Pulmonary artery endothelial cell (primary cell): ENCODE results near the gene TMEM63A. TPM values are rescaled to one million over a fixed set of nuclear protein-coding genes. Genes with fewer than 3 reads are reported as not detected.
"Not testable (repeated sequence)": the region's sequence is repeated elsewhere in the genome, so short reads cannot be mapped to it uniquely, and the experiment has no call there.

Experiments
- DNase-seq: peaks from one replicate; pipeline ENCODE4 v3.0.0-alpha.2; 2011; ENCODE audit warnings: low read depth, low spot score
- total RNA-seq: library from RNA; depleted of rRNA; stranded (reverse); fragments of >200 nt; gene quantifications from 2 replicates; pipeline ENCODE4 v1.2.3, GENCODE V29; 2014

The TMEM63A gene
- total RNA-seq, 1 donor from 2014 or later = 8.3 TPM

DNA sequence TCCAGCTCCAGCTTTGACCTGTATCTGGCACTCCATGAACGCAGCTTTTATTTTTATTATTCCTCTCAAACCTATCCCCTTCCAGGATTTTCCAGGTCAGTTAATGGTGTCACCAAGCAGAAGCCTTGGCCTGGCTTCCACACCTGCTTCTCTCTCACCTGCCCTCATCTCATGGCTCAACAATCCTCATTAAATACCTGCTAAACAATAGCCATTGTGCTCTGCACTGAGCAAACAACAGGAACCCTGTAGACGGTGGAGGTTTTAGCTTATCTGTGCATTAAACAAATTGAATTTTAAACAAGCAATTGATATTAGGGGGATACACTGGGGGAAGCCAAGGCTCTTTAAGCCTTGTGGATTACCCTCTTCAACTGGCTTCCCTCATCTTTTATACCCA lies 26.6 kb upstream of the TMEM63A start:
- DNase-seq = no peak

- DNase-seq = no peak
These were observed 25.9 kb upstream of the TMEM63A start for GRCh38 chr1:225908013-225908640.

DNA sequence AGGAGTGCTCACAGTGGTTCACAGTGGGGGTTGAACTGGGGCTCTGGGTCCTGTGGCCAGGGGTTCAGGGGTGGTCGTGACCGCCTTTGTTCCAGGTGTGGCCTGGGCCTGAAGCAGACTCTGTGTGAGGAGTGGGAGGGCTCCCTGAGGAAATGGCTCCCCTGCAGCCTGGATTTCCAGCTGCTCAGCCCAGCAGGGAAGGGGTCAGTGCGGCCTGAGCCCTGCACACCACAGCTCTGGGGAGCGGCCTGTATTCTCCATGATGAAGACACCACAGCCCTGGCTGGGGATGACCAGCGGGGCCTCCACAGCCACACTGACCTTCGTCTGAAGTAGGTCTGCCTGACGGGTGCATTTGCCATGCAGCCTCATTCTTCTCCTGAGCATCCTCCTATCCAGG lies 25.2 kb upstream of the TMEM63A start:
- DNase-seq = no peak

GRCh38 chr1:225906467-225906866 lies 24.3 kb upstream of the TMEM63A start:
- DNase-seq = no peak

GRCh38 chr1:225903623-225904022 lies 21.4 kb upstream of the TMEM63A start:
- no peak for DNase-seq

DNA sequence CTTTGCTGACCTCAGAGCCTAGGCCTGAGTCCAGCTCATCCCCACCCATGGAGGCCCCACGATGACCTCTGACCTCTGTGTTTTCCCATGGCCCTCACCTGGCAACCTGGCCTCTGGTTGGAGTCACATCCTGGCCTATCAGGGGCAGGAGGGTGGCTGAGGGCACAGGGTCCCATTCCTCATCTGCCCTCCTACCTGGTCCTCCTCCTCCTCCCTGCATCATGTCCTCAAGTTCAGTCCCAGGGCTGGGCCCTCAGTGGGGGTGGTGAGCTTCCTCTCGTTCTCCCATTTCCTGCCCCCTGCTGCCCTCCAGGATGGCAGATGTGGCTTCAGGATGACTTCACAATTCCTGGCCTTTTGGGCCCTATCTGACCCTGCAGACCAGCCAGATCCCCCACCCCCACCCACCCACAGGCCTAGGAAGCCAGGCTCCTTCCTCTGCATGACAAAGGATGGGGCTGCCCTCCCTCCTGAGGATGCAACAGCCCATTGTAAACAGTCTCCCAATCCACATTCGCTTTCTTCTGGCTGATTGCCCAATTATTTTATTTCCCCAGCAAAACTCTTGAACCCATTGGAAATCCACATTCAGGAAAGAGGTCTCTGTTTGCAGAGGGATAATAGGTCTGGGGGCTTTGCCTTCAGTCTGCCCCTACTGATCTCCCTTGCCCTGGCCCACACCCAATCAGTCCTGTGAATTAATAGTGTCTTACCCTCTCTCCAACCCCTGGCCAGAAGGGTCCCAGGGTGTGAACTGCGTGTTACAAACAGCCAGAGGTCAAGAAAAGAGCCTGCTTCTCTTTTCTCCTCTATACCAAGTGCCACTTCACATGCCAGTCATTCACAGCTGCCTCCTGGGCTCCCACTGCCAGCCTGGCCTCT lies 17.1 kb upstream of the TMEM63A start:
- DNase-seq = no peak

DNA sequence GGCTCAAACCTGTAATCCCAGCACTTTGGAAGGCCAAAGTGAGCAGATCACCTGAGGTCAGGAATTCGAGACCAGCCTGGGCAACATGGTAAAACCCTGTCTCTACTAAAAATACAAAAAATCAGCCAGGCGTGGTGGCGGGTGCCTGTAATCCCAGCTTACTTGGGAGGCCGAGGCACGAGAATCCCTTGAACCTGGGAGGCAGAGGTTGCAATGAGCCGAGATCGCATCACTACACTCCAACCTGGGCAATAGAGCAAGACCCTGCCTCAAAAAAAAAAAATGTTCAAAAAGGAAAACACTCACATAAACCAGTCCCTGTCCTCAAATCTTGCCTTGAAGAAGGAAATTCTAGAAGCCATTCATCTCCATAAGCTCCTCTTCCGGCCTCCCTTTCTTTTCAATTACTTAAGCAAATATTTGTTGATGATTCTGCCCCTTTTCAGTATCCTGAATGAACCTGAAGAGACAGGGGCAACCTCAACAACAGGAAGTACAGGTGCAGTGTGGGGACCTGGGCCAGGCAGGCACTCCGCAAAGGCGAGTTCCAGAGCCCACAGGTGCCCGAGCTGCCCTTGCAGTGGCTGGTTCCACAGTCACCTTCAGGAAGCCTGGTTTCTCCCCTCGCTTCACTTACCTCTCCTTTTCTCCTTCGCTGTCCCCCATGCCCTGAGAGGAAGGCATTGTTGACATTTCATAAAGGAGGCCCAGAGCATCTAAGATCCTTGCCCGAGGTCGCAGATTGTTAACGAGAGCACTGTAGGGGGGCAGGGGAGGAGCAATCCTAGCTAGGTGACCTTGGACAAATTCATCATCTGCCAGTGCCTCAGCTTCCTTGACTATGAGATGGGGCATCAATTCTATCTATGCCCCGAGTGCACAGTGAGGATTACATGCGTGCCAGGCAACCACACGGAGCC lies 15.7 kb upstream of the TMEM63A start:
- DNase-seq = no peak

GRCh38 chr1:225896937-225897549 lies 14.9 kb upstream of the TMEM63A start:
- DNase-seq = no peak

GRCh38 chr1:225896494-225896893 lies 14.3 kb upstream of the TMEM63A start:
- DNase-seq = no peak

DNA sequence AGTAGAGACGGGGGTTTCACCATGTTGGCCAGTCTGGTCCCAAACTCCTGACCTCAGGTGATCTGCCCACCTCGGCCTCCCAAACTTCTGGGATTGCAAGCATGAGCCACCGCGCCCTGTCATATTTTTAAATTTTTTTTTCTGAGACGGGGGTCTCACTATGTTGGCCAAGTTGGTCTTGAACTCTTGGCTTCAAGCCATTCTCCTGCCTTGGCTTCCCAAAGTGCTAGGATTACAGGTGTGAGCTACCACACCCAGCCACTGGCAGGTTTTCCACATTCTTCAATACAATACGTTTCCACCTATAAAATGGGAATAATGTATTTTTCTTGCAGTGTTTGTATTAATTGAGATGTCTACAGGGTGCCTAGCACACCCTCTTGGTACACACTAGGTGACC lies 10.1 kb upstream of the TMEM63A start:
- DNase-seq = no peak

DNA sequence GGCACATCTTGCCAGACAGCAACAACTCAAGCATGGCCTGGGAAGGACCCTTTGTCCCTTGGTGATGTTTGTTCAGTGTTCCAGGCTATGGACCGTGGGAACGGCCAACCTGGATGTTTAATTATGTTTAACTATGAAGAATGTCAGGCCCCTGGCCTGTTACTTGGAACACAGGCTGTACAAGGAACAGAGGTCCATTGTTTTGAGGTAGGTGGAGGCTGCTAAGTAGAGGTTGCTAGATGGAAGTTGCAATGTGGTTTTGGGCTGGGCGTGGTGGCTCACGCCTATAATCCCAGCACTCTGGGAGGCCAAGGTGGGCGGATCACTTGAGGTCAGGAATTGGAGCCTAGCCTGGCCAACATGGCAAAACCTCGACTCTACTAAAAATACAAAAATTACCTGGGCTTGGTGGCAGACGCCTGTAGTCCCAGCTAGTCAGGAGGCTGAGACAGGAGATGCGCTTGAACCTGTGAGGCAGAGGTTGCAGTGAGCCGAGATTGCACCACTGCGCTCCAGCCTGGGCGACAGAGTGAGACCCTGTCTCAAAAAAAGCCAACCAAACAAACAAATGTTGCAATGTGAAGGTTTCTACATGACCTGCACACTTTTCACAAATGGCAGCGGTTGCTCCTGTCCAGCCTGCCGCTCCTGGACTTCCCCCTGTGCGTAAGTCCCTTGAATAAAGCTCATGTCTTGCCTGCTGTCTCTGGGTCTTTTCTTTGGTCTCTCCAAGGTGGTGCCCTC lies 9.2 kb upstream of the TMEM63A start:
- no peak for DNase-seq

GRCh38 chr1:225890346-225891228 lies 8.4 kb upstream of the TMEM63A start:
- DNase-seq = no peak

DNA sequence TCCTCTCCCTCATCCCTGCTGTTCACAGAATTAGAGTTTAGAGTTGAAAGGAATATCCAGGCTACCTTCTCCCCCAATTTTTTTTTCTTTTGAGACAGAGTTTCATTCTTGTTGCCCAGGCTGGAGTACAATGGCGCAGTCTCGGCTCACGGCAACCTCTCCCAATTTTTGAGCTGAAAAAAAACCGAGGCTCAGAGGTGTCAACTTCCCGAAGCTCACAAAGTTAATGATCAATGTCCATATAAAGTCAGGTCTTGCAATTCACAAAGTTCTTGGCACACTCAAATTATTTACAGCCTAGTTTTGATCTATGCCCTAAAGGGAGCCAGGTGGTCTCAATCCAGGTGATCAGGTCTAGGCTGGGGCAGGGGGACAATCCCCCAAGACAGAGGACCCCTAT lies 7.6 kb upstream of the TMEM63A start:
- no peak for DNase-seq

DNA sequence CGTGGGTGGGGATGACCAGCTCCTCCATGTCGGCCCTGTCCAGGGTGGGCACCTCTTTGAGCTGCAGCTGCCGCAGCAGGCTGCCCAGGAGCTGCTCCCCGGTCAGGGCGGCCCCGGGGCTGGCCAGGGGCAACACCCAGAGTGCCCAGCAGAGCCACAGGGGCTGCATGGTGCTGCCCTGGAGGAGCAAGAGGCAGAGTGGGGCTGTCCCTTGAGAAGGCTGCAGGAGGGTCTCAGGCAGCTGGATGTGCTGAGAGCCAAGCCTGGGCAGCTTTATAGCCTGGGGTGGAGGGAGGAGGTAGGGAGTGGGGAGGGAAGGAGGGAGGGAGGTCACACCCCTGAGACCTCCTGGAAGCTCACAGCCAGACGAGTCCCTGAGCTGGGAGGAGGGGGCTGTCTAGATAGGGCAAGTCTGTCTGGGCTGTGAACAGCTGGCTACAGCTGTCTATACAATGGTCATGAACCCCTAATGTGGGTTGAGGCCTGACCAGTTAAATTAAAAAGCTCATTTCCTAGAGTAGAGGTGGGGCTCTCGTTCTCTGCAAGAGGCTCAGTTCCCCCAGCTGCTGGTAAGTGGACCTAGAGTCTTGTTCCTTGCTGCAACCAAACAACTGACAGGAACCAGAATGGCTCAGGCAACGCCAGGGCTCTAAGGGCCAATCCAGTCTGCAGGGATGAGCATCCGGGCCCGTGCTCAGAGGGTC lies 6.9 kb upstream of the TMEM63A start, which contains the start of gene LEFTY1:
Gene LEFTY1, minus strand, starts transcription at position 249 of the 704 bp plus-strand sequence. Its CDS starts 80 bp downstream, at position 169.
- DNase-seq = no peak

- no peak for DNase-seq
These were observed 6.2 kb upstream of the TMEM63A start for GRCh38 chr1:225888289-225888897.

DNA sequence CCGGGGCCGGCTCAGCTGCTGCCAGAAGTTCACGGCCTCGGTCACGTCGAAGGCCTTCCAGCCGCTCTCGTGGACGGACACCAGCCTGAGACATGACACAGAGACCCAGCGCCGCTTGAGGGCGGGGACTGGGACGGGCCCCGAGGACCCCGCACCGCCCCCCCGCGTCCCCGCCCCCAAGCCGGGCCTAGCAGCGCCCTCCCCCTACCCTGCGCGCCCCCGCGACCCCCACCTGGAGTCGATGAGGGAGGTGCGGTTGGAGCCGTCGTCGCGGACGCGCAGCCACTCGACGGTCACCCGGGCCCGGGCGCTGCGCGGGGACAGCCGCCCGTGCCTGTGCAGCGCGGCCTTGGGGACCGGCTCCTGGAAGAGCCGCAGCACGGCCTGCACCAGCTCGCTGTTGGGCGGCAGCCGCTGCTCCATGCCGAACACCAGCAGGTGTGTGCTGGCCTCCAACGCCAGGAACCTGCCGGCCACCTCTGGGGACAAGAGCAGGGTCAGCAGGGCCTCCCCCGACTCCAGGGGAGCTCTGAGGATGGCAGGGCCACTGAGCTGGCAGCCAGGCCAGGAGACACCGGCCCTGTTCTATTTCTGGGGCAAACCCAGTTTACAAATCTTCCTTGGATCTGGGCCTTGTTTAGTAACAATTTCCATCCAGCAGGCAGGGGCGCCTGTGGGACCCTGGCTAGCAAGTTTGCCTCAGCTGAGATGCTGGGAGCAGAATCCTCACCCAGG lies 5.5 kb upstream of the TMEM63A start:
- not testable (repeated sequence) for DNase-seq

DNA sequence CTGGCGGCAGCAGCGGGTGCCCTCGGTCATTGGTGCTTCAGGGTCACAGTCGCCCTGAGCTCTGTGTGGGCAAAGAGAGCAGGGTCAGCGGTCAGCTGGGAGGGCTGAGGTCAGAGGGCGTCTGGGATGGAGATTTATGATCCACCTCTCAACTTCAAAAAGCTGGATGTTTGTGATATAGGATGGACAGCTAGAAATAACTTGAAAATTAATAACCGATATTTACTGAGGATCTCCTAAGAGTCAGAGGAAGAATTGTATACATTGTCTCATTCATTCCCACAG lies 4.8 kb upstream of the TMEM63A start:
- DNase-seq = no peak
